ENCODE results near the gene MECP2. TPM values are rescaled to one million over a fixed set of nuclear protein-coding genes. Genes with fewer than 3 reads are reported as not detected.

The MECP2 gene
- total RNA-seq, 1 donor from 2014 or later, result 35.9 TPM

- ATAC-seq (no peak), DNase-seq (no peak)
- intact Hi-C loops (cut with micrococcal nuclease), result no loop called here
These were observed 25.3 kb downstream of the MECP2 start for GRCh38 chrX:154072192-154072591.

- no peak for ATAC-seq
- DNase-seq, result no peak
- intact Hi-C loops (cut with micrococcal nuclease), result no loop called here
These were observed 29.0 kb downstream of the MECP2 start for GRCh38 chrX:154068560-154068959.

DNA sequence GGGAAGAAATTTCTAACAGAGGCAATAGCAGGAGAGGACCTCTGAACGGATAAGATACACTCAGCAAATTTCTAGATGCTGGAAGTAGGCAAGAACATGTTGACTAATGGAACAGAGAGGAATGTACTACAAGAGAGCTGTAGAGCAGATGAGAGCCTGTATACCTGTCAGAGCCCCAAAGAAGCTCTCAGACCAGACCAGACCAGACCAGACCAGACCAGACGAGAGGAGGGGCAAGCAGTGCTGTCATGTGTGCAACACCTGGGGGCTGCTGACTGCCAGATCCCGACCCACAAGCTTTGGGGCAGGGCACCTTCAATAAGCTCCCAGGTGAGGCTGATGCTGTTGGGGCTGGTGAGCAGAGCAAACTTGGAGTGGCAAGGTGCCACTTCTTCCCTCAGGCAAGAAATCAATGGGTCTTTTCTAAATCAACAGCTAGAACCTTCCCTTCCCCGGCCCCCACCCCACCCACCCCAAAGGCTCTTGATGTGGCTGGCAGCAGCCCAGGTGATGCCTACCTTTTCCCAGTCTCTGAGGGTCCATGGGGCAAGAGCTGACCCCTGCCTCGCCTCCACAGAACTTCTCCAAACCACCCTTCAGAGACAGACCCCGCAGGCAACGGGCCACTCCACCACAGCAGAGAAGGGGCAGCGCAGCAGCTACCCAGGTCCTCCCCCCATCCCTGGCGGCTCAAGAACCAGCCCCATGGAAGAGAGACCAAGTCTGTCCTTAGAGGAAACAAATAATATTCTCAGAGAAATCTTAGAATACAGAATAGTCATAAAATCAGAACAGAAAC, 32.7 kb downstream of the MECP2 start:
- ATAC-seq (no peak), DNase-seq (no peak)
- intact Hi-C loops (cut with micrococcal nuclease), result no loop called here

GRCh38 chrX:154063234-154063633, 34.3 kb downstream of the MECP2 start:
- intact Hi-C loops (cut with micrococcal nuclease), result no loop called here
- ATAC-seq (peak; percentile 13), DNase-seq (no peak)

- intact Hi-C loops (cut with micrococcal nuclease), result no loop called here
- no peak for DNase-seq
- peak; percentile 9 for ATAC-seq
These were observed 35.7 kb downstream of the MECP2 start for GRCh38 chrX:154061801-154062200.

DNA sequence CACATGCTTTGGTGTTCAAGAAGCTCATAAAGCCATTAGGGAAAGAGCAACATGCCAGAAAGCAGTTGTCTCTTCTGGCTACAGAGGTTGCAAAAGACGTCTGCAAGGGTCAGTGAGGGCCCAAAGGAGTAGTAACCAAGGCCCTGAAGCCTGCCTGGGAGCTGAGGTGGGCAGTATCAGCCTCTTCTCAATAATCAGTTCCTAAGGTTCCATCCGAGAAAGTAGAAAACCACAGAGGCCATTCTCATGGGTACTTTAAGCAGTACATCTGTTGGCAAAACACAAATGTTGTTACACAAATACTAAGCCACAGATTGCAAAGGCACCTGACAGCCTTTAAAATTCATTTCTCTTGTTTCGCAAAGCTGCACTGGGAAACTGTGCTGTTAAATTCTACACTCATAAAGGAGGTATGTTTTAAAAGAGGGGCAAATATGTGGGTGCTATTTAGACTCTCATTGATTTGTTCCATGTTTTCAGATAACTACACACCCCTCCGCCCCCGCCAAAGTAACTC, 37.7 kb downstream of the MECP2 start:
- intact Hi-C loops (cut with micrococcal nuclease), result no loop called here
- no peak for ATAC-seq
- DNase-seq, result no peak

DNA sequence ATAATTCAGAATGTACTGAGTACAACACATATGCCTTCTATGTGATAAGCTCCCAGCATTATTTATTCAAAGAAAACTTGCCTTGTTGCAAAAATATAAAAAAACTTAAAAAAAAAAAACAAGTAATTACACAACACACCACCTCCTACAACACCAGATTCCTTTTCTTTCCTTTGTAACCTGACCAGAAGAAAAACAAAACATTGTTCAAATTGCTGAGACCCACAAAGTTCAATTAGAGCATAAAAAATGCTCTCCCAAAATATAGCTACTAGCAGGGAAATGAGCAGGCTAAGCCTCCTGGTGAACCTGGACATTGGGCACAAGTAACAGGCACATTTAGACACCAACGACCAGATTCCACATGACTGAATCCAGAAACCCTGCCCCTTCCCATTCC, 38.3 kb downstream of the MECP2 start:
- DNase-seq (no peak), ATAC-seq (no peak)
- intact Hi-C loops (cut with micrococcal nuclease), result no loop called here

- no peak for DNase-seq
- intact Hi-C loops (cut with micrococcal nuclease), result no loop called here
- ATAC-seq, result no peak
These were observed 39.1 kb downstream of the MECP2 start for GRCh38 chrX:154058214-154058997.

GRCh38 chrX:154057791-154058190, 39.7 kb downstream of the MECP2 start:
- ATAC-seq (no peak), DNase-seq (no peak)
- intact Hi-C loops (cut with micrococcal nuclease), result no loop called here

DNA sequence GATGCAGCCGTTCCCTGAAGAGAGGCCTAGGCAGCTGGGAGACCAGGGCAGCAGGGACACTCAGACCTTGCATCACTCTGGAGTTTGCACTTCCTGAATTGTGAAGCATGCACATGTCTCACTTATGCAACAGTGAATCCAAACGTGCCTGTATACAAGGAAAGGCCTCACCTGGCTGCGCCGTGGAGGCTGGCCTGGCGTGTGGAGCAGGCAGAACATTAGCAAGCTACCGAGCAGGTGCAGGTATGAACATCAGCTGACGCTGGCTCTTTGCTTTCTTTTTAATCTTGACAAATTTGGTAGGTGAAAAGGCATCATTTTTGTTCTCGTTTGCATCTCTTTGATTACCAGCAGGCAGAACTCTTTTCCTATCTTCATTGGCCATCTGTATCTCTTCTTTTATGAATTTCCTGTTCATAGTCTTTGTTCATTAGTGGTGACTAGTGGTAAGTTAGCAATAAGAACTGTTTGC, 40.7 kb downstream of the MECP2 start:
- intact Hi-C loops (cut with micrococcal nuclease), result no loop called here
- ATAC-seq (peak; percentile 42), DNase-seq (no peak)

DNA sequence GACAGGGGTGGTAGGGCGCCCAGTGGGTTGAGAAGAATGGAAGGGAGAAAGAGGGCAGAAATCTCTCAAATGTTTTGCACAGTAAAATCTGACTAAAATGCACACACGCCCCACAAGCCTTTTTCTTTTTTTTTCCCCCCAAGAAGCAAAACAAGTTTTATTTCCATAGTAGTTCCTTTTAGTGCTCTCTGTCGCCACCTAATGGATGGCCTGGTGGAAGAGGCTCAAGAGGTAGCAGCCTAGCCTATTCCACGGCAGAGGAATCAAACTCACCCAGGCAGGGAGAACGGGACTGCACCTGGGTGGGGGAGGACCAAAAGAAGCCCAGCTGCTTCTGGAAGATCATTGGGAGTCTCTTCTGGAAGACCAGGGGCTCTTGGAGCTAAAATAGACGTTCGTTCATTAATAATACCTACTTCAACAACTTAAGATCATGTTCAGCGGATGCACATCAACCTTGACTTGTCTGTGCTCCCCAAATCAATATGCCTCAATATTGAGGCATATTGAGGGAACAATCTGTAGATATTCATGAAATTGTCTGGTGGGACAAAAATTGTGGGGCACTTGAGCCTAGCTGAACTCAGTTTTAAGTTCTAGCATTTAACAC, 46.2 kb downstream of the MECP2 start:
- intact Hi-C loops (cut with micrococcal nuclease), result no loop called here
- DNase-seq (peak; percentile 68), ATAC-seq (peak; percentile 49)

- intact Hi-C loops (cut with micrococcal nuclease), result no loop called here
- DNase-seq, result no peak
- ATAC-seq, result no peak
These were observed 47.4 kb downstream of the MECP2 start for GRCh38 chrX:154050113-154050495.

GRCh38 chrX:154049209-154050112, 48.1 kb downstream of the MECP2 start:
- ATAC-seq, result peak; percentile 29
- peak; percentile 37 for DNase-seq
- intact Hi-C loops (cut with micrococcal nuclease), result no loop called here

DNA sequence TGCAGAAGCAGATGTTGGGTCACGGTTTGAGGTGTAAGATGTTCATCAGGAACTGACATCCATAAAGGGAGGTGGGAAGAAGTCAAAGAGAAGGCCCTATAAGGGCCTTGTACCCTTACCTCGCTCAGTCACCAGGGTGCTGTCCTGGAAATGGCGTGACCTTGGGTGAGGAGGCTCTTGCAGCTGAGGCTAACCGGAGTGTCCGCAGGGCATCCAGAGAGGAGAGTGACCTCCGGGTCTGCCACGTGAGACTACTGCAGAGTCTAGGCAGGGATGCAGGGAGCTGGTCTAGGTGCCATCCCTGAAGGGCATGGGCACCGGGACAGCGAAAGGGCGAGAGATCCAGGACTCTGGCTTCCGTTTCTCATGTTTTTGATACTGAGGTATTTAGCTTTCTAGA, 49.1 kb downstream of the MECP2 start:
- intact Hi-C loops (cut with micrococcal nuclease), result no loop called here
- ATAC-seq (peak; percentile 6), DNase-seq (no peak)

DNA sequence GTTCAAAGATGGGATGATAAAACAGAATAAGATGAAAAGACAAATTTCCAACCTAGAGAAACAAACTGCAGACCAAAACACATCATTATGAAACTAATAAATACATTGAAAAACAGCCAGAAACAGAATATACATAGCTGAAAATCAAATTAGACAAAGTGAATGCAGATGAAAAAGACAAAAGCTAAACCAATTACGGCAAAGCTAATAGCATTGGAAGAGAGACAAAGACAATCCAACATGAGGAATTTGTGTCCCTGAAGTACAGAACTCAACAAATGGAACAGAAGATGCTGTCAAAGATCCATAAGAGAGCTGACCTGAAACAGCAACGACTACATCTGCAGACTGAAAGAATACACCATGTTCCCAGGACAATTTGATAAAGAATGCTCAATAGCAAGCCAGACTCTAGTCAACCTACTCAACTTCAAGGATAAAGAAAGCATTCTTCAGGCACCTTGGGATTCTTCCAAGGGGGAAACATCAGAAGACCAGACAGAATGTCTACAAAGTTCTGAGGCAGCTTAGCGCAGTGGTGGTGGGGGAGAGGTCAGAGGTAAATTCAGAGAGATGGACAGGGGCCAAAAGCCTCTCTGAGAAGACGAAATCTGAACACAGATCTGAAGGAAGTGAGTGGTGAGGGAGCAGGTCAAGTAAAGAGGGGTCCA, 50.4 kb downstream of the MECP2 start:
- DNase-seq, result no peak
- ATAC-seq, result peak; percentile 7
- intact Hi-C loops (cut with micrococcal nuclease), result no loop called here

DNA sequence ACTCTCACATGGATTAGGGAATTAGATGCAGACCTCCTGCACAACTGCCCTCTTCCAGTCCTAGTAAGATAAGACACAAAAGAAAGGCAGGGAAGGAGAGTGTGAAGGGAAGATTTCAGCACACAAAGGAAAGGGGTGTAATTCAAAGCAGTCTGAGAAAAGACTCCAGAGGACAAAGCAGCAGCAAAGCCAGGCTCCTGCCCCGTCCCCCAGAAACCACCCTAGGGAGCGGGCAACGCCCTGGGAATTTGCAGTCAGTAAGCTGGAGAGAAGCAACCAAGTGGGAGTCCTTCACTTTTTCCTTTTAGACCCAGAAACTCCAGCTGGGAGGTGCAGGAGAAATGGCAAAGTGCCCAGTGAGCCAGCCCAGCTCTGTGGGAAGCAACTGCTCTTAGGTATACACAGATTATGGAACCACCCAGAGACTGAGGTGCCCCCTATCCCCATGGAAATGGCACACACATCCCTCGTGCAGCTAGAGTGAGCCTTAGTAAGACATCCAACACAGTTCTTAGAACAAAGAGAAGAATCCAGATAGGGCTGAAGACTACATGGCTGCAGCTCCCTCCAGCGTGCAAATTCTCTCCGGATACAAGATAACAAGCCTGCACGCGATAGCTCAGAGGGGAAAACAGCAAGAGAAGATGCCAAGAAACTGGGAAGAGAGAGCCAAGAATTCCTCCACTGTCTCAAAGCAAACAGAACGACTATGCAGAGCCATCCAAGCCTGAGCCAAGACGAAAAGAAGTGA, 51.3 kb downstream of the MECP2 start:
- DNase-seq (peak; percentile 44), ATAC-seq (peak; percentile 75)
- intact Hi-C loops (cut with micrococcal nuclease), result no loop called here

- DNase-seq (no peak), ATAC-seq (no peak)
- intact Hi-C loops (cut with micrococcal nuclease), result no loop called here
These were observed 53.4 kb downstream of the MECP2 start for GRCh38 chrX:154044091-154044490.

All from left ventricle myocardium superior (tissue), 1 donor.